ENCODE data around the gene ENPP5.

ENPP5 gene, protein sequence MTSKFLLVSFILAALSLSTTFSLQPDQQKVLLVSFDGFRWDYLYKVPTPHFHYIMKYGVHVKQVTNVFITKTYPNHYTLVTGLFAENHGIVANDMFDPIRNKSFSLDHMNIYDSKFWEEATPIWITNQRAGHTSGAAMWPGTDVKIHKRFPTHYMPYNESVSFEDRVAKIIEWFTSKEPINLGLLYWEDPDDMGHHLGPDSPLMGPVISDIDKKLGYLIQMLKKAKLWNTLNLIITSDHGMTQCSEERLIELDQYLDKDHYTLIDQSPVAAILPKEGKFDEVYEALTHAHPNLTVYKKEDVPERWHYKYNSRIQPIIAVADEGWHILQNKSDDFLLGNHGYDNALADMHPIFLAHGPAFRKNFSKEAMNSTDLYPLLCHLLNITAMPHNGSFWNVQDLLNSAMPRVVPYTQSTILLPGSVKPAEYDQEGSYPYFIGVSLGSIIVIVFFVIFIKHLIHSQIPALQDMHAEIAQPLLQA

DNA sequence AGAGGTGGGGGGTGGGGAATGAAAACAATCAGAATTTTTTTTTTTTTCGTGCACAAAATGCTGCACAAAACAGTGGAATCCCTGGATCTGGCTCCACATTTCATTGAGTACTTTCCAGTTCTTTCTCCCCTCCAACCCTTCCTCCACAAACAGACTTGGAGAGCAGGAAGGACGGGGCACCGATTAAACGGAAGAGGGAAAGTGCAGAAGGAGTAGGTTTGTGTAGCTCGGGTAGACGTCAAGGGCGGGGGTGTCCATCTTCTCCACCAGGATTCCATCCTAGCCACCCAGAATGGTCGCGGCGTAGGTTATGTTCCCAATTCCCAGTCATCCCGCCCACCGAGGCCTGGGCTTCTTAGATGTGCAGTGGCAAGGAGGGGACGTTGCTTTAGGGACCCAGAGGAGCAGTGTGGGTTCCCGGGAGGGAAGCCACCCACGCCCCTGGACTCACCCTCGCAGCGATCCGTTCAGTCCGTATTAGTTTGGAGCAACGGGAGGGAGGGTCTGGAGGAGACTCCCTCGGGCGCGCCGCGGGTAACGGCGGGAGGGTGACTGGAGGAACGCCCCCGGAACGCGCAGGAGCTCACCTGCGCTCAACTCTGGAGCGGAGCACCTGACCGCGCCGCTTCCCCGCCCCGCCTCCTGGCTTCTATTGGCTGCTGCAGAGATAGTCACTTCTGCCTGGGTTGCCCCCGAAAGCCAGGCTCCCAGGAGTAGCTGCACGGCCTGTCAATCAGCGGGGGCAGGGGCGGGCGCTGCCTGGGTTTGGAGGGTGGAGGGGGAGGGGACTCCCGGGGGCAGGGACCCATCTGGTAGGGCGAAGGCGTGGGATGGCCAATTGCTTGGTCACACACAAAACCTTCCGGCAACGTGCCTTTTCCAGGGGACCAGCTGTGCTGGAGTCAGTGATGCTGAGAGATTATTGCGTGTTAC is at the start of gene ENPP5:
Gene ENPP5, minus strand, starts transcription at position 624 of the 933 bp plus-strand sequence. CDS start 2,718 bp downstream, outside the sequence.
- H3K4me3 ChIP-seq (ENCODE audit: low read depth, low read length): no peak within 1 kb of the TSS
- TF ChIP-seq, protein P1, sequence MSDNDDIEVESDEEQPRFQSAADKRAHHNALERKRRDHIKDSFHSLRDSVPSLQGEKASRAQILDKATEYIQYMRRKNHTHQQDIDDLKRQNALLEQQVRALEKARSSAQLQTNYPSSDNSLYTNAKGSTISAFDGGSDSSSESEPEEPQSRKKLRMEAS (IDR thresholded peaks at IDR 0.05; ENCODE audit: low read depth, low read length): no peak
- TF ChIP-seq MYC (IDR thresholded peaks at IDR 0.05; ENCODE audit: low read depth, low read length): no peak
- TF ChIP-seq, protein P2, sequence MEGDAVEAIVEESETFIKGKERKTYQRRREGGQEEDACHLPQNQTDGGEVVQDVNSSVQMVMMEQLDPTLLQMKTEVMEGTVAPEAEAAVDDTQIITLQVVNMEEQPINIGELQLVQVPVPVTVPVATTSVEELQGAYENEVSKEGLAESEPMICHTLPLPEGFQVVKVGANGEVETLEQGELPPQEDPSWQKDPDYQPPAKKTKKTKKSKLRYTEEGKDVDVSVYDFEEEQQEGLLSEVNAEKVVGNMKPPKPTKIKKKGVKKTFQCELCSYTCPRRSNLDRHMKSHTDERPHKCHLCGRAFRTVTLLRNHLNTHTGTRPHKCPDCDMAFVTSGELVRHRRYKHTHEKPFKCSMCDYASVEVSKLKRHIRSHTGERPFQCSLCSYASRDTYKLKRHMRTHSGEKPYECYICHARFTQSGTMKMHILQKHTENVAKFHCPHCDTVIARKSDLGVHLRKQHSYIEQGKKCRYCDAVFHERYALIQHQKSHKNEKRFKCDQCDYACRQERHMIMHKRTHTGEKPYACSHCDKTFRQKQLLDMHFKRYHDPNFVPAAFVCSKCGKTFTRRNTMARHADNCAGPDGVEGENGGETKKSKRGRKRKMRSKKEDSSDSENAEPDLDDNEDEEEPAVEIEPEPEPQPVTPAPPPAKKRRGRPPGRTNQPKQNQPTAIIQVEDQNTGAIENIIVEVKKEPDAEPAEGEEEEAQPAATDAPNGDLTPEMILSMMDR (IDR thresholded peaks at IDR 0.05; ENCODE audit: low read depth, low read length): no peak
- no peak for TF ChIP-seq POLR2A (IDR thresholded peaks at IDR 0.05; ENCODE audit: extremely low read depth, insufficient read length)
- no peak for DNase-seq (ENCODE audit: low read depth)

DNA sequence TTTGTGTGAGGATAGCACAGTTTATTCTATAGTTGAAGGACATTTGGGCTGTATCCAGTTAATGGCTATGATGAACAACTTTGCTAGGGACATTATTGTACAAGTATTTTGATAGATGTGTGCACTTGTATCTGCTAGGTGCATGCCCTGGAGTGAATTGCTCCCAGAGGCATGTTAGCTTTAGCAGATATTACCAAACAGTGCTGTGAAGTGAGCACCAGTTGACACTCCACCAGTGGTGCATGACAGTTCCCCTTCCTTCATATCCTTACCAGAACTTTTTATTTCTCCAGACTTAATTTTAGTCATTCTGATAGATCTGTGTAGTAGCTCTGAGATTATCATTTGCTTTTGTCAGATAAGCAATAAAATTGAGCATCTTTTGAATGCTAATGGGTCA is 48.9 kb upstream of the ENPP5 start:
- DNase-seq (ENCODE audit: low read depth): no peak
- TF ChIP-seq POLR2A (IDR thresholded peaks at IDR 0.05; ENCODE audit: extremely low read depth, insufficient read length): no peak
- TF ChIP-seq MYC (IDR thresholded peaks at IDR 0.05; ENCODE audit: low read depth, low read length): no peak
- TF ChIP-seq, protein P1 (IDR thresholded peaks at IDR 0.05; ENCODE audit: low read depth, low read length): no peak
- TF ChIP-seq, protein P2 (IDR thresholded peaks at IDR 0.05; ENCODE audit: low read depth, low read length): no peak
- H3K4me3 ChIP-seq (ENCODE audit: low read depth, low read length): no peak overlapping the region

DNA sequence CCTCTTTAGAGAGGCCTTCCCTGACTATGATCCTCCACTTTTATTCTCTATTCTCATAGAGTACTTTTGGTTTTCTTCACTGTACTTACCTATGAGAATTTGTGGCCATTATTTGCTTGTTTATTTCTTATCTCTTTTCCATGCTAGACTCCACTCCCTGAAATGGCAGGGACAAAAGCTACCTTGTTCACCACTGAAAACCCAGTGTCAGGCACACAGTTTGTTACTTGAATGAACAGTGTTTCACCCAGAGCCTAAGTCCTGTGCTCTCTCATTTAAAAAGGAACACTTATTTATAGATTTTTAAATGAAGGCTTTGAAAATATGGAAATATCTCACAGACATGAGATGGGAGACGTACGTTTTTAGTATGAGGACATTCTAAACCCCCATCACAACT is 47.7 kb upstream of the ENPP5 start:
- no peak for DNase-seq (ENCODE audit: low read depth)
- no peak overlapping the region for H3K4me3 ChIP-seq (ENCODE audit: low read depth, low read length)
- TF ChIP-seq MYC (IDR thresholded peaks at IDR 0.05; ENCODE audit: low read depth, low read length) (no peak), POLR2A (IDR thresholded peaks at IDR 0.05; ENCODE audit: extremely low read depth, insufficient read length) (no peak)
- TF ChIP-seq, protein P1 (IDR thresholded peaks at IDR 0.05; ENCODE audit: low read depth, low read length): no peak
- TF ChIP-seq, protein P2 (IDR thresholded peaks at IDR 0.05; ENCODE audit: low read depth, low read length): no peak

DNA sequence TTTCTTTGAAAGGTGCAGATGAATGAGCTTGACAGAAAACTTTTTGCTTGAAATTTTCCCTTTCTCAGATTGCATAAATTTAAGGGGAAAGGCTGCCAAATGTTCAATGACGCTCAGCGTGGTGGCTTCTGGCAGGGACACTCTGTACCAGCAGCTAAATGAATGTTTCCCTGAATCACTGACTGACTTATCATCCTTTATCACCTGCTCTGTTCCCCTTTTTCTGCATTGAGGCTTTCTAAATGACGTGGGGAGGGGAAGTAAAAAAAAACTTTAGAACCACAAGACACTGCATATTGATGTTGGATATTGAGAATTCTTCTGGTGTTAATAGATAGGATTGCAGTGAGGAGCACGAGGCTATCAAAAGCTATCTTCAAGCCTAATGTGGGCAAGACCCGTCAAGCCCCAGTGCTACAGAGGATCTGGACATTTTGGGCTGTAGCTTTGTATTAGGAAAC is 46.9 kb upstream of the ENPP5 start:
- no peak for TF ChIP-seq MYC (IDR thresholded peaks at IDR 0.05; ENCODE audit: low read depth, low read length)
- TF ChIP-seq, protein P2 (IDR thresholded peaks at IDR 0.05; ENCODE audit: low read depth, low read length): no peak
- TF ChIP-seq POLR2A (IDR thresholded peaks at IDR 0.05; ENCODE audit: extremely low read depth, insufficient read length): no peak
- TF ChIP-seq, protein P1 (IDR thresholded peaks at IDR 0.05; ENCODE audit: low read depth, low read length): no peak
- peak; percentile 20 for DNase-seq (ENCODE audit: low read depth)

DNA sequence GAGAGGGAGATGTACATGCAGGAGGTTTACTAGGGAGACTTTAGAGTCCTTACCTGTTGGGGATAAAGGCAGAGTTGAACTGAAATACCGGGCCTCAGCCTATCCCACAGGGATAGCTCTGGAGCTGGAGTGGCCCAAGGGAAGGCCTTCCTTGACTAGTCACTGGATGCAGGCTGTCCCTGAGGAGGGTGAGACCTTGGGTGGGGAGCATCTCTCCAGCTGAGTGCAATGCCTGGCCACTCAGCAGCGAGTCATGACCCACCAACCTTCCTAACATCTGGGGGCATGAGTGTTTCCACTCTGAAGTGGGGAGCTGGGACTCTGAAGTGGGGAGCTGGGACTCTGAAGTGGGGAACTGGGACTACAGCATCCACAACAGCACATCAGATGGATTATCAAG is 46.1 kb upstream of the ENPP5 start:
- H3K4me3 ChIP-seq (ENCODE audit: low read depth, low read length): no peak overlapping the region
- DNase-seq (ENCODE audit: low read depth): no peak
- TF ChIP-seq POLR2A (IDR thresholded peaks at IDR 0.05; ENCODE audit: extremely low read depth, insufficient read length) (no peak), MYC (IDR thresholded peaks at IDR 0.05; ENCODE audit: low read depth, low read length) (no peak)
- TF ChIP-seq, protein P2 (IDR thresholded peaks at IDR 0.05; ENCODE audit: low read depth, low read length): no peak
- TF ChIP-seq, protein P1 (IDR thresholded peaks at IDR 0.05; ENCODE audit: low read depth, low read length): no peak

More for the DNA sequence above, 46.9 kb upstream of the ENPP5 start:
- no peak overlapping the region for H3K4me3 ChIP-seq (ENCODE audit: low read depth, low read length)
